NCI-H2107 treated with DMSO at 0.1 percent for 48 hours (cell line): ENCODE results near the gene MMP23B.

Source experiments
- DNase-seq: peaks from one replicate; lab custom pipeline; 2025; ENCODE audit not compliant: unreplicated experiment; lab: John Stamatoyannopoulos, UW

Gene MMP23B

GRCh38 chr1:1602304-1602967 lies 29.5 kb upstream of the MMP23B start:
- DNase-seq, result no peak

- DNase-seq, result no peak
These were observed 28.9 kb upstream of the MMP23B start for GRCh38 chr1:1602968-1603506.

GRCh38 chr1:1603671-1604373 lies 28.2 kb upstream of the MMP23B start:
- no peak for DNase-seq

GRCh38 chr1:1604374-1605033 lies 27.5 kb upstream of the MMP23B start:
- no peak for DNase-seq

- DNase-seq, result no peak
These were observed 26.9 kb upstream of the MMP23B start for GRCh38 chr1:1605034-1605591.

GRCh38 chr1:1605724-1606123 lies 26.2 kb upstream of the MMP23B start:
- no peak for DNase-seq

- no peak for DNase-seq
These were observed 25.7 kb upstream of the MMP23B start for GRCh38 chr1:1606232-1606631.

- DNase-seq, result no peak
These were observed 22.0 kb upstream of the MMP23B start for GRCh38 chr1:1609822-1610485.

GRCh38 chr1:1610796-1611195 lies 21.2 kb upstream of the MMP23B start:
- no peak for DNase-seq

GRCh38 chr1:1612104-1612400 lies 19.9 kb upstream of the MMP23B start:
- DNase-seq, result no peak

- no peak for DNase-seq
These were observed 18.4 kb upstream of the MMP23B start for GRCh38 chr1:1613509-1614082.

GRCh38 chr1:1614204-1614953 lies 17.6 kb upstream of the MMP23B start:
- no peak for DNase-seq

GRCh38 chr1:1614954-1615255 lies 17.1 kb upstream of the MMP23B start:
- DNase-seq, result no peak

- DNase-seq, result no peak
These were observed 16.5 kb upstream of the MMP23B start, which contains the start of gene MIB2 for GRCh38 chr1:1615256-1616044. Gene MIB2 (plus strand): TSS chr1:1615500. CDS start chr1:1623453, 7,953 bp downstream.

- no peak for DNase-seq
These were observed 15.8 kb upstream of the MMP23B start for GRCh38 chr1:1616045-1616790.

GRCh38 chr1:1616838-1617237 lies 15.1 kb upstream of the MMP23B start:
- DNase-seq, result no peak

GRCh38 chr1:1617516-1617915 lies 14.5 kb upstream of the MMP23B start:
- DNase-seq, result no peak

- DNase-seq, result no peak
These were observed 14.0 kb upstream of the MMP23B start for GRCh38 chr1:1617925-1618324.
